ENCODE data around the gene CTNND2. TPM values are rescaled to one million over a fixed set of nuclear protein-coding genes. Genes with fewer than 3 reads are reported as not detected.

CTNND2 gene
- total RNA-seq, 3 donors from 2014 or later (not counting 1 experiment from before 2014, with no cell fraction given), result not detected

DNA sequence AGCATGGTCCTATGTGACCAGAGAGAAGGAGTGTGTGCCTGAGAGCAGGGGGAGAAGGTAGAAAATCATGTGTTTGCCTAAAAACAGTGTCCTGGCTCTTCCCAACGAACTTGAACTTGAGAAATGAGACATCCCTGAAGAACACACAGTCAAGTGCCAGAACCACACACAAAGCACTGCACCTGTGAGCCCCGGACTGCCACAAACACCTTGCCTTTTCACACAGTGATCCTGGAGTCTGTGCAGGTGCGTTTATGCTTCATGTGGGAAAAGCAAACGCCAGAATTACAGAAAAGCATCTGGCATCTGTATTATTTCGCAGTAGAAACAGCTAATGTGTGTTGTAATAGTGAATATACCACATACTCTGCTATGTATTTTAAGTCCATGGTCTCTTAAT lies 9.3 kb downstream of the CTNND2 start:
- no peak overlapping the region for H3K27ac Mint-ChIP-seq
- Histone ChIP-seq H3K36me3 (ENCODE audit: control insufficient read depth, insufficient read depth, low read length) (no peaks in the 10 kb centered on the region), H3K4me3 (ENCODE audit: low read length) (no peak overlapping the region), H3K9me3 (ENCODE audit: control insufficient read depth, insufficient read depth, low read length) (no peaks in the 10 kb centered on the region), H3K27me3 (ENCODE audit: control insufficient read depth, insufficient read depth, low read length) (no peaks in the 10 kb centered on the region), H3K4me1 (ENCODE audit: control insufficient read depth, insufficient read depth, low read length) (no peaks in the 10 kb centered on the region), H3K27ac (ENCODE audit: low read length) (no peak overlapping the region)
- no peak overlapping the region for H3K4me3 Mint-ChIP-seq
- DNase-seq (no peak), ATAC-seq (no peak)
- 68% methylated on average over 4 of the region's 5 CpGs for WGBS (ENCODE audit: insufficient coverage)
- intact Hi-C loops (cut with micrococcal nuclease), result no loop called here
- H3K9me3 Mint-ChIP-seq, result peaks cover 2 to 3% of the 10 kb centered on the region in 2 donors
- TF ChIP-seq CTCF (IDR thresholded peaks at IDR 0.05), result no peak
- H3K4me1 Mint-ChIP-seq, result no peaks in the 10 kb centered on the region
- H3K36me3 Mint-ChIP-seq, result no peaks in the 10 kb centered on the region
- H3K27me3 Mint-ChIP-seq (ENCODE audit: low read depth in 2 of 2), result no peaks in the 10 kb centered on the region

GRCh38 chr5:11892832-11893231 lies 11.4 kb downstream of the CTNND2 start:
- H3K4me3 Mint-ChIP-seq, result no peak overlapping the region
- H3K36me3 ChIP-seq (ENCODE audit: control insufficient read depth, insufficient read depth, low read length), result no peaks in the 10 kb centered on the region
- no peaks in the 10 kb centered on the region for H3K4me1 Mint-ChIP-seq
- no peak overlapping the region for H3K27ac ChIP-seq (ENCODE audit: low read length)
- H3K4me1 ChIP-seq (ENCODE audit: control insufficient read depth, insufficient read depth, low read length), result no peaks in the 10 kb centered on the region
- H3K27me3 Mint-ChIP-seq (ENCODE audit: low read depth in 2 of 2), result no peaks in the 10 kb centered on the region
- no peaks in the 10 kb centered on the region for H3K36me3 Mint-ChIP-seq
- TF ChIP-seq CTCF (IDR thresholded peaks at IDR 0.05), result no peak
- H3K9me3 Mint-ChIP-seq, result peaks cover 2 to 3% of the 10 kb centered on the region in 2 donors
- no peaks in the 10 kb centered on the region for H3K9me3 ChIP-seq (ENCODE audit: control insufficient read depth, insufficient read depth, low read length)
- 99% methylated on average over 5 of the region's 6 CpGs for WGBS (ENCODE audit: insufficient coverage)
- DNase-seq, result no peak
- H3K27ac Mint-ChIP-seq, result no peak overlapping the region
- no peak for ATAC-seq
- intact Hi-C loops (cut with micrococcal nuclease), result no loop called here
- H3K4me3 ChIP-seq (ENCODE audit: low read length), result no peak overlapping the region
- H3K27me3 ChIP-seq (ENCODE audit: control insufficient read depth, insufficient read depth, low read length), result no peaks in the 10 kb centered on the region

DNA sequence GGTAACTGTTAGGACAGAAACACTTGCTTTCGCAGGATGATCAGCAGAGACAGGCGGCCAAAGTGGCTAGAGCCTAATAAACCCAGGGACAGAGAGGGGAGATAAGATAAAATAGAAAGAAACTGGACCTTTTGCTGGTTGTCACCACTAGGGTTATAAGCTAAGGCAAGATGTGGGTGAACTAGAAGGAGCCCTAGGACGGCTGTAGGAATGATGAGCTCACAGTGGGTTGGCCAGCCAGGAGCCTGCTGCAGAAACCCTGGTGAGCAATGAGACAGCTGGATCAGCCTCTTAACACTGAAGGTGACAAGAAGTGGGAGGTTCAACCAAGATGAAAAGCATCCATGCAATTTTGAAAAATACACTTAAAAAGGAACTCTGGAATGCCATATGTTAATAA lies 13.5 kb downstream of the CTNND2 start:
- TF ChIP-seq CTCF (IDR thresholded peaks at IDR 0.05), result no peak
- Mint-ChIP-seq H3K27ac (no peak overlapping the region), H3K4me1 (no peaks in the 10 kb centered on the region), H3K9me3 (peaks cover 2 to 3% of the 10 kb centered on the region in 2 donors), H3K27me3 (ENCODE audit: low read depth in 2 of 2) (no peaks in the 10 kb centered on the region), H3K36me3 (no peaks in the 10 kb centered on the region), H3K4me3 (no peak overlapping the region)
- Histone ChIP-seq H3K27ac (ENCODE audit: low read length) (no peak overlapping the region), H3K27me3 (ENCODE audit: control insufficient read depth, insufficient read depth, low read length) (no peaks in the 10 kb centered on the region), H3K4me3 (ENCODE audit: low read length) (no peak overlapping the region), H3K36me3 (ENCODE audit: control insufficient read depth, insufficient read depth, low read length) (no peaks in the 10 kb centered on the region), H3K9me3 (ENCODE audit: control insufficient read depth, insufficient read depth, low read length) (no peaks in the 10 kb centered on the region), H3K4me1 (ENCODE audit: control insufficient read depth, insufficient read depth, low read length) (no peaks in the 10 kb centered on the region)
- DNase-seq, result no peak
- intact Hi-C loops (cut with micrococcal nuclease), result no loop called here
- ATAC-seq, result no peak
- WGBS (ENCODE audit: insufficient coverage), result 70% methylated on average over 3 of the region's 3 CpGs

DNA sequence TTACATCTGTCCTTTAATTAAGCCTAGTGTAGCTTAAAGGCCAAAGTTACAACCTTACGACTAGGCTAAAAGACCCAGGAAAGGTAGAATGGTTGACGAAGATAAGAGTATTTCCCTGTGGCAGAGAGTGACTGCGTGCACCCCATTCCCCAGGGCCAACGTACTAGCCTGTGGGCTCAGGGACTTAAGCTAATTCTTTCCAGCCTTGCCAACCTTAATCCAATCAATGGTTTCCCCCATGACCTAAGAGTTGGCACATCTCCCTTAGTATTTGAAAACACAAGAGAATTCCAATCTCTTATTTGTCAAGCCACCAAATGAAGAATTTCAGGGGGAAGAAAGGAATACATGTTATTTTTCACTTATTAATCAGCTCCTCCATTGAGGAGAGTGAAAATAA lies 16.0 kb downstream of the CTNND2 start:
- 93% methylated on average over 4 of the region's 4 CpGs for WGBS (ENCODE audit: insufficient coverage)
- H3K27me3 Mint-ChIP-seq (ENCODE audit: low read depth in 2 of 2), result no peaks in the 10 kb centered on the region

More for the DNA sequence above, 16.0 kb downstream of the CTNND2 start:
- no peaks in the 10 kb centered on the region for H3K36me3 Mint-ChIP-seq
- no peaks in the 10 kb centered on the region for H3K4me1 Mint-ChIP-seq
- H3K9me3 Mint-ChIP-seq, result peaks cover 2 to 7% of the 10 kb centered on the region in 2 donors
- Histone ChIP-seq H3K27ac (ENCODE audit: low read length) (no peak overlapping the region), H3K4me1 (ENCODE audit: control insufficient read depth, insufficient read depth, low read length) (no peaks in the 10 kb centered on the region), H3K9me3 (ENCODE audit: control insufficient read depth, insufficient read depth, low read length) (no peaks in the 10 kb centered on the region), H3K36me3 (ENCODE audit: control insufficient read depth, insufficient read depth, low read length) (no peaks in the 10 kb centered on the region), H3K27me3 (ENCODE audit: control insufficient read depth, insufficient read depth, low read length) (no peaks in the 10 kb centered on the region), H3K4me3 (ENCODE audit: low read length) (no peak overlapping the region)
- no peak for ATAC-seq
- H3K27ac Mint-ChIP-seq, result no peak overlapping the region
- no peak for DNase-seq
- no peak for TF ChIP-seq CTCF (IDR thresholded peaks at IDR 0.05)
- intact Hi-C loops (cut with micrococcal nuclease), result no loop called here
- no peak overlapping the region for H3K4me3 Mint-ChIP-seq
